ENCODE results near the gene SBNO2.
"Not testable (repeated sequence)": the region's sequence is repeated elsewhere in the genome, so short reads cannot be mapped to it uniquely, and the experiment has no call there.

The SBNO2 gene

DNA sequence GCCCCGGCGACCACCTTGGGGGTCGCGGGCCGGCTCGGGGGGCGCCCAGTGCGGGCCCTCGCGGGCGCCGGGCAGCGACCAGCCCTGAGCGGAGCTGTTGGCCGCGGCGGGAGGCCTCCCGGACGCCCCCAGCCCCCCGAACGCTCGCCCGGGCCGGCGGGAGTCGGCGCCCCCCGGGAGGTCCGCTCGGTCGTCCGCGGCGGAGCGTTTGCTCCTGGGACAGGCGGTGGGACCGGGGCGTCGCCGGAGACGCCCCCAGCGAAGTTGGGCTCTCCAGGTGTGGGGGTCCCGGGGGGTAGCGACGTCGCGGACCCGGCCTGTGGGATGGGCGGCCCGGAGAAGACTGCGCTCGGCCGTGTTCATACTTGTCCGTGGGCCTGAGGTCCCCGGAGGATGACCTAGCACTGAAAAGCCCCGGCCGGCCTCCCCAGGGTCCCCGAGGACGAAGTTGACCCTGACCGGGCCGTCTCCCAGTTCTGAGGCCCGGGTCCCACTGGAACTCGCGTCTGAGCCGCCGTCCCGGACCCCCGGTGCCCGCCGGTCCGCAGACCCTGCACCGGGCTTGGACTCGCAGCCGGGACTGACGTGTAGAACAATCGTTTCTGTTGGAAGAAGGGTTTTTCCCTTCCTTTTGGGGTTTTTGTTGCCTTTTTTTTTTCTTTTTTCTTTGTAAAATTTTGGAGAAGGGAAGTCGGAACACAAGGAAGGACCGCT lies 32.2 kb upstream of the SBNO2 start:
- DNase-seq (ENCODE audit: low read depth) = no peak

DNA sequence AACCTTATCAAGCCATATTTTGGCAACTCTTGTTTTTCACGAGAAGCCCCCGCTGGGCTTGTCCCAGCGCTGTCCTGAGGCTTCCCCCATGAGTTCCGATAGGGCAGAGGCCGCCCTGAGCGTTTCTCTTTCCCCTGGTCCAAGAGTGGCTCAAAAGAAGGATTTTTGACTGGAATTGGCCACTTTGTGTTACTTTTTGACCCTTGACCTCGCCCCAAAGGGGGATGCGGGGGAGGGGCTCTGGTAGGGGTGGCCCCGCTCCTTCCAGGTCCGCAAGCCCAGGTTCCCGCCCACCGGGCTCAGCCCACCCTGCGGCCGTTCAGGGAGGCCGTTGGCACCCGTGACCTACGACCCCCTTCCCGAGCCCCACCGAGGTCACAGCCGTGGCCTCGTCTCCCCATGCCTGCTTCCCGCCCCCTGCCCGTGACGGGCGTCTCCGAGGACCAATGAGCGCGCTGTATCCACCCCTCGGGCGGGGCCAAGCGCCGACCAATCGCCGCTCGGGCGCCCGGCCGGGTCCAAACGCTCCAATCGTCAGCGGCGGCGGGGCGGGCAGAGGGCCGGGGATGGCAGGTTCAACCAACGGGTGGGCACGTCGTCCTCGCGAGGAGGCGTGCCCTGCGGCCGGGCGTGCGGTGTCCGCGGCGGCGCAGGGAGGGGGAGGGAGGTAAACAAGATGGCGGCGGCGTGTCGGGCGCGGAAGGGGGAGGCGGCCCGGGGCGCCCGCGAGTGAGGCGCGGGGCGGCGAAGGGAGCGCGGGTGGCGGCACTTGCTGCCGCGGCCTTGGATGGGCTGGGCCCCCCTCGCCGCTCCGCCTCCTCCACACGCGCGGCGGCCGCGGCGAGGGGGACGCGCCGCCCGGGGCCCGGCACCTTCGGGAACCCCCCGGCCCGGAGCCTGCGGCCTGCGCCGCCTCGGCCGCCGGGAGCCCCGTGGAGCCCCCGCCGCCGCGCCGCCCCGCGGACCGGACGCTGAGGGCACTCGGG lies 31.3 kb upstream of the SBNO2 start, which contains the start of gene STK11:
STK11 (plus strand) TSS at position 665 of the 986 bp plus-strand sequence. CDS start 1,136 bp downstream, outside the sequence.
- DNase-seq (ENCODE audit: low read depth) = peak; percentile 96

GRCh38 chr19:1200614-1201013 lies 26.5 kb upstream of the SBNO2 start:
- DNase-seq (ENCODE audit: low read depth) = not testable (repeated sequence)

GRCh38 chr19:1199531-1199930 lies 25.5 kb upstream of the SBNO2 start:
- no peak for DNase-seq (ENCODE audit: low read depth)

DNA sequence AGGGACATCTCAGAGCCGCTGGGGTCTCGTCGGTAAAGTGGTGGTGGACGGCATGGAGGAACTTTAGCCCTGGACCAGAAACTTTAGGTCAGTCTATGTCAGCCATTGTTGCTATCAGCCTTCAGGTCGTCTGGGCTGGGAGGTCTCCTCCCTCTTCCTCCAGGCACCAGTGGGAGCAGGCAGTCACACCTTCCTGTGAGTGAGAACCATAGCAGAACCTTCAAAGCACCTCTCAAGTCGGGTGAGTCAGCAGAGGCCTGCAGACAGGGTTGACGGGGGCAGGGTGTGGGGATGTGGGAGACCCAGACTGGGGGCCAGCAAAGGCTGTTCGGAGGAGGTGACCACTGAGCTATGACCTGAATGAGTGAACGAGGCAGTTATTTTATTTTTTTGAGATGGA lies 15.4 kb upstream of the SBNO2 start:
- DNase-seq (ENCODE audit: low read depth) = no peak

DNA sequence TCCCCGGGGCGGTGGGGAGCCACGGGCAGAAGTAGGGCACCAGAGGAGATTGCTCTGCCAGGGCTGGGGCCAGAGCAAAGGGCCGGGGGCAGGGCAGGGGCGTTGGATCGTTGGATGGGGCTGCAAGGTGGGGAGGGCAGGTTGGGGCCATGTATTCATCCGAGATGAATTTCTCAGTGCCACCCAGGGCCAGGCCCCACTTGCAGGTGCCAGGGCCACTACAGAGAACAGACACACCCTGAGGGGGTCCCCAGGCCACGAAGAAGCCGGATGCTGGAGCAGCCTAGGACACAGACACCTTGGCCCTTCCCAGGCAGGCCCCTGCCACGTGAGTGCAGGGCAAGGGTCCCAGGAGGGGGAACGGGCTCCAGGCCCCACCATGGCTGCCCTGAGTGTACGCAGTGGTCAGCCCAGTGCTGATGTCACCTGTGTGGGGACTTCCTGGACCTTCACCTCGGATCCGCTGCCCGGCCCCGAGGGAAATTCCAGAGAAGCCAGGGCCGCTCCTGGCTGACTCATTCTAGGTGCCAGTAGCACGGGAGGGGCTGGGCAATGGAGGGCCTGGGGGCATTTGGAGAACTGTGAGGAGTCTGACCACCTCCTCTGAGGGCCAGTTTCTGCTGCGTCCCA lies 9.6 kb upstream of the SBNO2 start:
- DNase-seq (ENCODE audit: low read depth) = no peak

GRCh38 chr19:1182727-1183126 lies 8.7 kb upstream of the SBNO2 start:
- no peak for DNase-seq (ENCODE audit: low read depth)

DNA sequence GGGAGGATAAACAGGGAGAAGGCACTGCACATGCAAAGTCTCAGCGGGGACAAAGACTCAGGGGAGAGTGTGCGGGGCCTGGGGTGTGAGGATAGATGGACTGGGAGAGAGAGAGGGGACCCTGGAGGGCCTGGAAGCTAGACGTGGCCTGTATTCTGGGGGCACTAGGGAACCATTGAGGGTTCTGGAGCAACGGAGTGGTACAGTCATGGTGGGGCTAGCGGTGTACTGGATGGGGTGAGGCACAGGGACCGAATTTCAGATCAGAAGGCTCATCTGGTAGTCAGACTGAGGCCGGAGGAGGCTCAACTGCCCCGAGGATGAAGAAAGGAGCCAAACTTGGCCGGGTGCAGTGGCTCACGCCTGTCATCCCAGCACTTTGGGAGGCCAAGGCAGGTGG lies 8.0 kb upstream of the SBNO2 start:
- DNase-seq (ENCODE audit: low read depth) = no peak

GRCh38 chr19:1181606-1182005 lies 7.5 kb upstream of the SBNO2 start:
- DNase-seq (ENCODE audit: low read depth) = no peak

- DNase-seq (ENCODE audit: low read depth) = no peak
Observed at GRCh38 chr19:1177322-1178114, 3.5 kb upstream of the SBNO2 start.

- DNase-seq (ENCODE audit: low read depth) = no peak
Observed at GRCh38 chr19:1173159-1173844, 766 bp downstream of the SBNO2 start.

GRCh38 chr19:1172353-1173158 lies 1.5 kb downstream of the SBNO2 start:
- DNase-seq (ENCODE audit: low read depth) = no peak

GRCh38 chr19:1171755-1172352 lies 2.2 kb downstream of the SBNO2 start:
- DNase-seq (ENCODE audit: low read depth) = no peak

GRCh38 chr19:1170938-1171754 lies 2.9 kb downstream of the SBNO2 start:
- DNase-seq (ENCODE audit: low read depth) = no peak

DNA sequence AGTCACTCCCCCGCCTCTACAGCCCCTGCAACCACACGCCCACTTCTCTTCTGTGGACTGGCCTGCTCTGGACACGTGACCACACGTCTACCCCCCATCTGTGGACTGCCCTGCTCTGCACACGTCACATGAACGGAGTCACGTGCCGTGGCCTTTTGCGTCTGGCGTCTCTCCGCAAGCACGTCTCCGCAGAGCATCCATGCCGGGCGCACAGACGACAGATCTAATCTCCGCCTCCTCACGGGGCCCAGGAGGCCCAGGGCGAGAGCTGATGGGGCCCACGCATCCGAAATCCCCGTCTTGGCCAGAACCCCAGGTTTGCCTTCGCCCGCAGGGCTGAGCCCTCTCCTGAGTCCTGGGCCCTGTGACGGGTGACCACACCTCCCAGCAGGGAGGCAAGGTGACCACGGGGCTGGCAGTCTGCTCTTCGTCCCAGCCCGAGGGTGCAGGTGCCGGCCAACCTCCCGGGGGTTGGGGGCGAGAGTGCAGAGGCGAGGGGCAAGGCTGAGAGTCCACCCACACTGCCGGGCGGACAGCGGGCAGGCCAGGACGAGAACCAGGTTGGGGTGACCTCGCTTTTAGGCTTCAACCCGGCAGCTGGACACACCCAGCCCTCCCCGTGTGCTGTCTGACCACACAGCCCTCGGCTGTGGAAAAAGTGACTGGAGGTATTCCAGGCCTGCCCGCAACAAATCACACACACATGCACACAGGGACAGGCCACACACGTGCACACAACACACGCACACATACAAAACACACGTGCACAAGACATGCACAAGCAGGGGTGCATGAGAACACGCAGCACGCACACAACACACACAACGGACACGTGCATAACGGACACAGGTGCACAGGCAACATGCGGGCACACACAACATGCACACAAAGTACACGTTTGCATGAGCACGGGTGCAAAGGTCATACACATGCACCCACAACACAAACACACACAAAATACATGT lies 3.9 kb downstream of the SBNO2 start:
- no peak for DNase-seq (ENCODE audit: low read depth)

DNA sequence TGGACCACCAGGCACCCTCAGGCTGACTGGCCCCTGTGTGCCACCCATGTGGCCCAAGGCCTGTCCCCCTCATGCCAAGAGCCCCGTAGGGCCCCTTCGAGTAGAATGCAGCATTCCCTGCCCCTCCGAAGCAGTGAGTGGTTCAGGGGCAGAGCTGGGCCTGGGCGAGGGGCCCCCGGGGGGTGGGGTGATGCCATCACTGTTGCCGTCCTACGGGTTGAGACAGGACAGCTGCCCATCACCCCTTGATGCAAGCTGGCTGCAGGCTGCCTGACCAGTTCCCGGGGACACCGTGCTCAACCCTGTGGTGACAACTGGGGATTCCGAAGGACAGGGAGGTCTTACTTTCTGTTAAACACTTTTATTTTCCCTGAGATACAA lies 4.7 kb downstream of the SBNO2 start:
- no peak for DNase-seq (ENCODE audit: low read depth)

DNA sequence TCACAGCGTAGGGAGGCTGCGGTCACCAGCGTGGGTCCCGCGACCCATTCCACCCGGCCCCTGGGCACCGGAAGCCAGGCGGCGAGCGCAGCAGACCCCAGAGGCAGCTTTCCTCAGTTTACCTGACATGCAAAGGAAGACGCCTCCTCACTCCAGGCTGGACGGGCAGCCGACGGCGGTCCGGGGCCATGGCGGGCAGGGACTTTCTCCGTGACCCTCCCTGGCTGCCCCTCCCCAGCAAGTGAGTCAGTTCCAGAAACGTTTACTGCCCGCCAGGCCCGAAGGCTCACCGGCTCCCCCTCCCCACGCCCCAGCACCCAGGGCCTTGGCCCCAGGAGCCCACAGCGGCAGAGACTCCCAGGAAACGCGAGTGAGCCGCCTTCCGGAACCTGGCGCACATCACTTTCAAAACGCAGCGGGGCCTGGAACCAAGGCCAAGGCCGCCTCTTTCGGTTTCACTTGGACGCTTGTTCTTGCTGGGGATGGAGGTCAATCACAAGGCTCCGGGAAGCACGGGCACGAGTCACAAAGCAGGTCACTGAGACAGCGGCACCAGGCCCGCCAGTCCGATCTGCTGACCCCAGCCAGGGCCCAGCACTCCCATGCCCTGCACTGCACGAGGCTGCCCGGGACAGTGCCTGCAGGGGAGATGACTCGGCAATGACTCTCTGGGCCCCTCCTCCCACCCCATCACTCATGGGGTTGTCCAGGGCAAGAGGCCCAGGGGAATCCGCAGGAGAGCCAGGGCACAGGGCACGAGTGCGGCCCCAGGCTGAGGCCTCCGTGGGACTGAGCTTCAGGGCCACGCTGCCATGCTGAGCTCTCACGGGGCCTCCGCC lies 5.3 kb downstream of the SBNO2 start:
- DNase-seq (ENCODE audit: low read depth) = no peak

Data from CMK (cell line).